ENCODE measurements around the gene ENTPD8. TPM values are rescaled to one million over a fixed set of nuclear protein-coding genes. Genes with fewer than 3 reads are reported as not detected.

Gene ENTPD8
- total and polyA plus RNA-seq, 9 donors = 0.18 to 1.2 (median 0.39) TPM

GRCh38 chr9:137421838-137422603 is 19.1 kb downstream of the ENTPD8 start:
- WGBS (ENCODE audit: insufficient coverage) = 6% methylated on average over 9 of the region's 11 CpGs
- Histone ChIP-seq H3K9me3 (replicated peaks; ENCODE audit: control insufficient read depth, low read depth, low read length) (no peaks in the 10 kb centered on the region), H3K36me3 (ENCODE audit: control insufficient read depth, insufficient read depth, low read length) (no peaks in the 10 kb centered on the region), H3K4me3 (ENCODE audit: low read length) (peak overlapping the region; percentile 63), H3K27me3 (ENCODE audit: control insufficient read depth, insufficient read depth, low read length) (no peaks in the 10 kb centered on the region), H3K4me1 (ENCODE audit: control insufficient read depth, insufficient read depth, low read length) (peaks cover 11% of the 10 kb centered on the region), H3K27ac (ENCODE audit: low read length) (no peak overlapping the region)
- no peak for DNase-seq

DNA sequence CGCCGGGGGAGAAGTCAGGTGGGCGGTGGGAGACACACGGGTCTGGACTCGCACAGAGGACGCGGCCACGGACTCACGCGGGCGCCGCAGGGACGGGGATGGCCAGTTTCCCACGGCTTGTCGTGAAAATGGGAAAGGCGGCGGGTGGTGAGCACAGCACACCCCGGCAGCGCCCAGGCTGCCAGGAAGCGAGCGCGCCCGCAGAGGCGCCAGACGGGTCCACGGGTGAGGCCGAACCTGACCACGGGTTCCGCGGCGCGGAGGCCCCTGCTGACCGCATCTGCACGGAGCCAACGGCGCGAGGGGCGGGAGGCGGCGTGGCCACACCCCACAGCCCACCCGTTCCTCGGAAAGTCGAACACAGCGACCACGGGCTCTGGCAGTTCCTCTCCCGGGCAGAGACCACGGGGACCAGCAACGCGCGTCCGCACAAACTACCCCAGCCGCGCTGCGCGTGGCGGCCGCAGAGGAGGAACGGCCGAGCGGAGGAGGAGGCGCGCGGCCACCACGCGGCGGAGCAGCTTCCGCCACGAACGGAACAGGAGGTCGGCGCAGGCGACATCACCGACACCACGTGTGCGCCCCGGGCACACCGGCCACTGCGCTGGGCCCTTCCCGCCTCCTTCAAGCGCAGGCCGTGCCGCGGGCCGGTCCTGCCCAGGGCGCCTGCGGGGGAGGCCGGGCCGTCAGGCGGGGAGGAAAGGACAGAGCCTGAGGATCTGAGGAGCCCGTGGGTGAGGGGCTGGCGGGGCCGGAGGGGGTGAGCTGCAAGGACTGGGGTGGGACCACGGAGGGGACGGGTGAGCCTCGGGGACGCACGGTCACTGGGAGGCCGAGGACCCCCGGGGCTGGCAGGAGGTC is 23.8 kb downstream of the ENTPD8 start:
- H3K36me3 ChIP-seq (ENCODE audit: control insufficient read depth, insufficient read depth, low read length) = no peaks in the 10 kb centered on the region
- WGBS (ENCODE audit: insufficient coverage) = 64% methylated on average over 99 of the region's 99 CpGs
- no peaks in the 10 kb centered on the region for H3K27me3 ChIP-seq (ENCODE audit: control insufficient read depth, insufficient read depth, low read length)
- H3K4me3 ChIP-seq (ENCODE audit: low read length) = no peak overlapping the region
- H3K9me3 ChIP-seq (replicated peaks; ENCODE audit: control insufficient read depth, low read depth, low read length) = no peaks in the 10 kb centered on the region
- H3K4me1 ChIP-seq (ENCODE audit: control insufficient read depth, insufficient read depth, low read length) = peaks cover 12% of the 10 kb centered on the region
- no peak overlapping the region for H3K27ac ChIP-seq (ENCODE audit: low read length)
- DNase-seq = no peak

GRCh38 chr9:137416563-137417151 is 24.5 kb downstream of the ENTPD8 start:
- Histone ChIP-seq H3K4me3 (ENCODE audit: low read length) (no peak overlapping the region), H3K9me3 (replicated peaks; ENCODE audit: control insufficient read depth, low read depth, low read length) (no peaks in the 10 kb centered on the region), H3K27ac (ENCODE audit: low read length) (no peak overlapping the region), H3K36me3 (ENCODE audit: control insufficient read depth, insufficient read depth, low read length) (no peaks in the 10 kb centered on the region), H3K27me3 (ENCODE audit: control insufficient read depth, insufficient read depth, low read length) (no peaks in the 10 kb centered on the region), H3K4me1 (ENCODE audit: control insufficient read depth, insufficient read depth, low read length) (peaks cover 14% of the 10 kb centered on the region)
- no peak for DNase-seq
- WGBS (ENCODE audit: insufficient coverage) = 91% methylated on average over 40 of the region's 45 CpGs

DNA sequence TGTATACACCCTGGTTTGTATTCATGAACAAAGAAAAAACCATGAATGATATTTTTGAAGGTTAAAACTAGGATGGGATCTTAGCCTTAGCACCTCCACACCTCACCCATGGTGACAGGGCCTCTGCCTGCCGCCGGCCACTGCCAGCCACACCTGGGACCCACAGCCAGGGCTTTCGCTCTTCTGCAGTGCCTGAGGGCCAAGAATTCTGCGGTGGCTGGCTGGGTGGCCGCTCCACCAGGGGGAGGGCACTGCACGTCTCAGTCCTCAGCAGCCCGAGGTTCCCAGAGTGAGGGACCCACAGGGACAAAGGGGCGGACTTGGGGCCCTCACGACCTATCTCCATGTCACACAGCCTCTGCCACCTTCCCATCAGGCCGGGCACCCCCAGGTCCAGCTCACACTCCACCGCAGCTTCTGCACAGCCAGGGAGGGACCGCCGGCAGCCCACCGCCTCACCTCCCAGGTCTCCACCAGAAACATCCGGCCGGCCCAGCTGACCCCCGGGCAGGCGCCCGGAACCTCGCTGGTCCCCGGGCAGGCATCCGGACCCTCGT is 25.1 kb downstream of the ENTPD8 start:
- peaks cover 17% of the 10 kb centered on the region for H3K4me1 ChIP-seq (ENCODE audit: control insufficient read depth, insufficient read depth, low read length)

GRCh38 chr9:137415451-137415850 is 25.7 kb downstream of the ENTPD8 start:
- no peak overlapping the region for H3K4me3 ChIP-seq (ENCODE audit: low read length)
- no peaks in the 10 kb centered on the region for H3K9me3 ChIP-seq (replicated peaks; ENCODE audit: control insufficient read depth, low read depth, low read length)
- WGBS (ENCODE audit: insufficient coverage) = 92% methylated on average over 3 of the region's 5 CpGs
- no peak for DNase-seq
- H3K27ac ChIP-seq (ENCODE audit: low read length) = no peak overlapping the region
- no peaks in the 10 kb centered on the region for H3K36me3 ChIP-seq (ENCODE audit: control insufficient read depth, insufficient read depth, low read length)
- no peaks in the 10 kb centered on the region for H3K27me3 ChIP-seq (ENCODE audit: control insufficient read depth, insufficient read depth, low read length)
- H3K4me1 ChIP-seq (ENCODE audit: control insufficient read depth, insufficient read depth, low read length) = peaks cover 18% of the 10 kb centered on the region

More for the DNA sequence above, 25.1 kb downstream of the ENTPD8 start:
- Histone ChIP-seq H3K4me3 (ENCODE audit: low read length) (no peak overlapping the region), H3K27ac (ENCODE audit: low read length) (no peak overlapping the region), H3K9me3 (replicated peaks; ENCODE audit: control insufficient read depth, low read depth, low read length) (no peaks in the 10 kb centered on the region), H3K27me3 (ENCODE audit: control insufficient read depth, insufficient read depth, low read length) (no peaks in the 10 kb centered on the region), H3K36me3 (ENCODE audit: control insufficient read depth, insufficient read depth, low read length) (no peaks in the 10 kb centered on the region)
- no peak for DNase-seq
- WGBS (ENCODE audit: insufficient coverage) = 91% methylated on average over 17 of the region's 23 CpGs

GRCh38 chr9:137412431-137412830 is 28.7 kb downstream of the ENTPD8 start:
- no peaks in the 10 kb centered on the region for H3K27me3 ChIP-seq (ENCODE audit: control insufficient read depth, insufficient read depth, low read length)
- H3K36me3 ChIP-seq (ENCODE audit: control insufficient read depth, insufficient read depth, low read length) = no peaks in the 10 kb centered on the region
- 72% methylated on average over 9 of the region's 10 CpGs for WGBS (ENCODE audit: insufficient coverage)
- H3K4me3 ChIP-seq (ENCODE audit: low read length) = no peak overlapping the region
- no peak for DNase-seq
- peak overlapping the region; percentile 42 for H3K27ac ChIP-seq (ENCODE audit: low read length)
- H3K4me1 ChIP-seq (ENCODE audit: control insufficient read depth, insufficient read depth, low read length) = peaks cover 24% of the 10 kb centered on the region
- no peaks in the 10 kb centered on the region for H3K9me3 ChIP-seq (replicated peaks; ENCODE audit: control insufficient read depth, low read depth, low read length)

- Histone ChIP-seq H3K4me1 (ENCODE audit: control insufficient read depth, insufficient read depth, low read length) (peaks cover 29% of the 10 kb centered on the region), H3K9me3 (replicated peaks; ENCODE audit: control insufficient read depth, low read depth, low read length) (no peaks in the 10 kb centered on the region), H3K4me3 (ENCODE audit: low read length) (no peak overlapping the region), H3K27ac (ENCODE audit: low read length) (peak overlapping the region; percentile 59), H3K36me3 (ENCODE audit: control insufficient read depth, insufficient read depth, low read length) (no peaks in the 10 kb centered on the region), H3K27me3 (ENCODE audit: control insufficient read depth, insufficient read depth, low read length) (peaks cover 4% of the 10 kb centered on the region)
- peak; percentile 54 for DNase-seq
- 29% methylated on average over 14 of the region's 30 CpGs for WGBS (ENCODE audit: insufficient coverage)
These were observed 29.3 kb downstream of the ENTPD8 start for GRCh38 chr9:137411645-137412380.

DNA sequence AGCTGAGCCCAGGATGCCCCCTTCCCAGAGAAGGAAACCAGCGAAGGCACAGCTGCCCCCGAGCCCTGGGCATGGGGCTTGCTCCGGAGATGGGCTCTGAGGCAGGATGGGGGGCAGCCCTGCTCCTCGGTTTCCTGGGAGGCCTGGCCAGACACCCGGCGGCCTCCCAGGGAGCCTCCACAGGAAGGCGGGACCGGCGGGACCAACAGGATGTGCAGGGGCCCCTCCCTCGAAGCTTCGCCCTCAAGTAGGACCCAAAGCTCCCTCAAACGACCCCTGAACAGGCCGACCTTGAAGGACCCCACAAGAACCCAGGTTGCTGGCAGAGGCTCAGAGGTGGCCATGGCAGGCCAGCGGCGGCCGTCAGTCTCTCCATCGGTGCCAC is 29.9 kb downstream of the ENTPD8 start:
- H3K27me3 ChIP-seq (ENCODE audit: control insufficient read depth, insufficient read depth, low read length) = peaks cover 7% of the 10 kb centered on the region
- H3K4me3 ChIP-seq (ENCODE audit: low read length) = no peak overlapping the region
- WGBS (ENCODE audit: insufficient coverage) = 63% methylated on average over 12 of the region's 17 CpGs
- DNase-seq = no peak
- peaks cover 34% of the 10 kb centered on the region for H3K4me1 ChIP-seq (ENCODE audit: control insufficient read depth, insufficient read depth, low read length)
- no peaks in the 10 kb centered on the region for H3K36me3 ChIP-seq (ENCODE audit: control insufficient read depth, insufficient read depth, low read length)
- H3K9me3 ChIP-seq (replicated peaks; ENCODE audit: control insufficient read depth, low read depth, low read length) = no peaks in the 10 kb centered on the region
- no peak overlapping the region for H3K27ac ChIP-seq (ENCODE audit: low read length)

GRCh38 chr9:137410891-137411249 is 30.3 kb downstream of the ENTPD8 start:
- Histone ChIP-seq H3K36me3 (ENCODE audit: control insufficient read depth, insufficient read depth, low read length) (no peaks in the 10 kb centered on the region), H3K27me3 (ENCODE audit: control insufficient read depth, insufficient read depth, low read length) (peaks cover 8% of the 10 kb centered on the region), H3K4me1 (ENCODE audit: control insufficient read depth, insufficient read depth, low read length) (peaks cover 34% of the 10 kb centered on the region), H3K27ac (ENCODE audit: low read length) (no peak overlapping the region), H3K4me3 (ENCODE audit: low read length) (no peak overlapping the region), H3K9me3 (replicated peaks; ENCODE audit: control insufficient read depth, low read depth, low read length) (no peaks in the 10 kb centered on the region)
- DNase-seq = no peak
- 80% methylated on average over 10 of the region's 15 CpGs for WGBS (ENCODE audit: insufficient coverage)
